Esophagus muscularis mucosa (tissue), 3 donors: Measurements from ENCODE around the gene ACOXL.

Experiments
- CTCF ChIP-seq, 3 experiments: fragments of 200-600 bp in 2 of 3; fragments of 450-650 bp in 1 of 3; sonication (generic) in 2 of 3; IDR thresholded peaks; one replicate each; pipeline ENCODE4 v1.5.1; 2017 to 2019; ENCODE audit warnings: antibody characterized with exemption in 3 of 3, mild to moderate bottlenecking in 2 of 3, moderate library complexity in 1 of 3
- POLR2A ChIP-seq: fragments of 450-650 bp; IDR thresholded peaks from one replicate; pipeline ENCODE4 v1.6.1; 2017; ENCODE audit warnings: antibody characterized with exemption, moderate library complexity, mild to moderate bottlenecking, low read depth
- POLR2AphosphoS5 ChIP-seq, 2 donors: sonication (generic); formaldehyde crosslinking; IDR thresholded peaks; one replicate each; pipeline ENCODE4 v1.6.1; 2017; ENCODE audit warnings: antibody characterized with exemption in 2 of 2

GRCh38 chr2:110876167-110876999 lies 144.0 kb downstream of the ACOXL start:
- TF ChIP-seq POLR2A, result no peak
- TF ChIP-seq CTCF (IDR thresholded peaks at IDR 0.05), result no peak
- no peak for TF ChIP-seq POLR2AphosphoS5 (IDR thresholded peaks at IDR 0.05)
